SK-N-SH (cell line): Measurements from ENCODE around the gene LRRC2. TPM values are rescaled to one million over a fixed set of nuclear protein-coding genes. Genes with fewer than 3 reads are reported as not detected.

Source experiments
- CTCF ChIA-PET: fragments of 300-600, 350-600 bp; formaldehyde crosslinking; extraction: SDS; loops from one replicate; lab custom pipeline; 2021; lab: Yijun Ruan, JAX
- POLR2A ChIA-PET: fragments of 350-600 bp; sonication (Branson Sonifier 250); formaldehyde crosslinking; extraction: SDS; loops from one replicate; lab custom pipeline; 2020; ENCODE audit warnings: antibody characterized with exemption, inconsistent platforms; lab: Yijun Ruan, JAX
- DNase-seq: peaks from one replicate; pipeline ENCODE4 v3.0.0; 2012
- H2AFZ ChIP-seq: fragments of 200-600 bp; sonication (generic); 2 replicates; pipeline ENCODE4 v1.8.1; 2016; ENCODE audit warnings: antibody characterized with exemption, mild to moderate bottlenecking, low read depth
- H3F3A ChIP-seq: fragments of 200-600 bp; sonication (generic); replicated peaks from 2 replicates; pipeline ENCODE3; 2016; ENCODE audit warnings: antibody characterized with exemption, mild to moderate bottlenecking; ENCODE audit not compliant: insufficient read depth
- H3K27ac ChIP-seq, 2 experiments: fragments of 200-500 bp in 1 of 2; fragments of 200-600 bp in 1 of 2; sonication (Bioruptor generic) in 1 of 2; sonication (generic), shearing (Covaris generic) in 1 of 2; 2 replicates each; pipeline versions ENCODE4 v1.5.1 to v1.6.1; 2014 to 2016; ENCODE audit warnings: low read depth in 2 of 2, inconsistent platforms in 1 of 2, low read length in 1 of 2, mild to moderate bottlenecking in 1 of 2, mixed read lengths in 1 of 2
- H3K27me3 ChIP-seq: fragments of 200-600 bp; sonication (generic), shearing (Covaris generic); 2 replicates; pipeline ENCODE4 v1.6.1; 2016; ENCODE audit warnings: mixed run types; ENCODE audit not compliant: insufficient read depth
- H3K36me3 ChIP-seq, 2 experiments: fragments of 200-500 bp in 1 of 2; fragments of 200-600 bp in 1 of 2; sonication (Bioruptor generic) in 1 of 2; sonication (generic) in 1 of 2; replicated peaks in 1 of 2; 2 replicates each; pipeline versions ENCODE3 to v1.5.1; 2014 to 2016; ENCODE audit warnings: low read length in 1 of 2, mild to moderate bottlenecking in 1 of 2; ENCODE audit not compliant: insufficient read depth in 2 of 2, control insufficient read depth in 1 of 2
- H3K4me1 ChIP-seq, 2 experiments: fragments of 200-500 bp in 1 of 2; fragments of 200-600 bp in 1 of 2; sonication (Bioruptor generic) in 1 of 2; sonication (generic), shearing (Covaris generic) in 1 of 2; 2 replicates each; pipeline versions ENCODE4 v1.5.1 to v1.6.1; 2014 to 2016; ENCODE audit warnings: low read depth in 1 of 2, low read length in 1 of 2, mixed run types in 1 of 2; ENCODE audit not compliant: insufficient read depth in 2 of 2, control insufficient read depth in 1 of 2
- H3K4me2 ChIP-seq: fragments of 200-600 bp; sonication (generic), shearing (Covaris generic); 2 replicates; pipeline ENCODE4 v1.6.1; 2017; ENCODE audit warnings: mixed run types
- H3K4me3 ChIP-seq, 2 experiments: fragments of 200-500 bp in 1 of 2; fragments of 200-600 bp in 1 of 2; sonication (Bioruptor generic) in 1 of 2; sonication (generic), shearing (Covaris generic) in 1 of 2; 2 replicates each; pipeline versions ENCODE4 v1.5.1 to v1.8.1; 2014 to 2016; ENCODE audit warnings: low read depth in 2 of 2, inconsistent platforms in 1 of 2, low read length in 1 of 2, mild to moderate bottlenecking in 1 of 2, mixed read lengths in 1 of 2, moderate library complexity in 1 of 2
- H3K79me2 ChIP-seq: fragments of 200-600 bp; sonication (generic); 2 replicates; pipeline ENCODE4 v1.8.1; 2017; ENCODE audit warnings: mild to moderate bottlenecking; ENCODE audit not compliant: insufficient read depth
- H3K9ac ChIP-seq: fragments of 200-600 bp; sonication (generic); 2 replicates; pipeline ENCODE4 v1.6.1; 2017; ENCODE audit warnings: mixed run types
- H3K9me2 ChIP-seq: fragments of 200-600 bp; sonication (generic); 2 replicates; pipeline ENCODE4 v1.6.1; 2017; ENCODE audit warnings: mixed run types
- H3K9me3 ChIP-seq: fragments of 200-600 bp; sonication (generic); 2 replicates; pipeline ENCODE4 v1.6.1; 2017; ENCODE audit warnings: mixed run types, mild to moderate bottlenecking, moderate library complexity
- H4K20me1 ChIP-seq: fragments of 200-600 bp; sonication (generic); 2 replicates; pipeline ENCODE4 v1.6.1; 2017; ENCODE audit warnings: mild to moderate bottlenecking, mixed run types; ENCODE audit not compliant: insufficient read depth
- CHD2 ChIP-seq: fragments of 150-350 bp; IDR thresholded peaks from 2 replicates; pipeline ENCODE4 v1.6.1; 2018; ENCODE audit warnings: low read length; ENCODE audit not compliant: partially characterized antibody
- EP300 ChIP-seq, 2 experiments: IDR thresholded peaks; 2 replicates each; pipeline versions ENCODE4 v1.4.0 to v1.6.1; 2012; ENCODE audit warnings: borderline replicate concordance in 1 of 2, low read depth in 1 of 2, low read length in 1 of 2
- FOXJ3 ChIP-seq: sonication (generic); formaldehyde crosslinking; IDR thresholded peaks from 2 replicates; pipeline ENCODE4 v1.5.1; 2020; ENCODE audit warnings: mild to moderate bottlenecking, missing genetic modification reagents
- FOXM1 ChIP-seq: IDR thresholded peaks from 2 replicates; pipeline ENCODE4 v1.4.0; 2012; ENCODE audit warnings: low read depth, mild to moderate bottlenecking
- MXI1 ChIP-seq: IDR thresholded peaks from 2 replicates; pipeline ENCODE4 v1.6.1; 2012; ENCODE audit warnings: mild to moderate bottlenecking, low read depth, low read length, improper control_type of control experiment
- NFIC ChIP-seq: IDR thresholded peaks from 2 replicates; pipeline ENCODE4 v1.4.0; 2012; ENCODE audit warnings: borderline replicate concordance
- POLR2AphosphoS5 ChIP-seq: IDR thresholded peaks from 2 replicates; pipeline ENCODE4 v1.6.1; 2012; ENCODE audit warnings: low read depth, low read length
- REST ChIP-seq: IDR thresholded peaks from 2 replicates; pipeline ENCODE4 v1.6.1; 2012; ENCODE audit warnings: mild to moderate bottlenecking, low read depth, low read length, moderate library complexity
- SIN3A ChIP-seq: IDR thresholded peaks from 2 replicates; pipeline ENCODE4 v1.6.1; 2012; ENCODE audit warnings: low read depth, mild to moderate bottlenecking, low read length, moderate library complexity, borderline replicate concordance
- SMC3 ChIP-seq: IDR thresholded peaks from 2 replicates; pipeline ENCODE4 v1.6.1; 2012; ENCODE audit warnings: low read depth, low read length, improper control_type of control experiment
- USF1 ChIP-seq: IDR thresholded peaks from 2 replicates; pipeline ENCODE4 v1.4.0; 2012; ENCODE audit warnings: low read depth, borderline replicate concordance
- YY1 ChIP-seq: IDR thresholded peaks from 2 replicates; pipeline ENCODE4 v1.4.0; 2012; ENCODE audit warnings: low read depth, mild to moderate bottlenecking
- ZBTB33 ChIP-seq: IDR thresholded peaks from 2 replicates; pipeline ENCODE4 v1.4.0; 2012; ENCODE audit warnings: low read depth, borderline replicate concordance
- WGBS: methylation state at CpG from one replicate; pipeline ENCODE4 v1.1.6; 2017; ENCODE audit warnings: low lambda C conversion rate; 5-methylcytosine and 5-hydroxymethylcytosine counted together
- polyA plus RNA-seq, 3 experiments: library from polyadenylated mRNA; depleted of rRNA; stranded (reverse); fragments of >200 nt; gene quantifications; 2 replicates each; pipeline ENCODE4 v1.2.3, GENCODE V29; 2012

The LRRC2 gene
- polyA plus RNA-seq, 1 of the 3 experiments (the other 2 are of a cell fraction) = 0.13 TPM

DNA sequence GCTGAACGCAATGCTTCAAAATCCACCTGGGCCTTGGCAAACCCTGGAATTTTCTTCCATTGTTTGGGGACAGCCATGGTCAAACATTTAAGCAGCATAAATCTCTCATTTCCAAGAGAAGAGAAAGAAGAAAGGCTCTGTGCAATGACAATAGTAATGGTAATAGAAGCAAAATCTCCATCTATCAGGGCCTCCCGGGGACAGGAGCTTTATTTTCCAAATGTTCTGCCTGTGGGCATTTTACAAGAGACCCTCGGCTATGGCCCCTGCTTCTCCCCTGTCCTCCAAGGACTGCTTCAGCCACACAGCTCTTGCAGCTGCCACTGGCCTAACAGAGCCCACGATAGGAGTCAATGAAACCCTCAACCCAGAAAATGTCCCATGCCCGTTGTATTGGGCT is 33.5 kb upstream of the LRRC2 start (continued):
- TF ChIP-seq EP300 (IDR thresholded peaks at IDR 0.05; ENCODE audit: borderline replicate concordance in 1 of 2, low read depth in 1 of 2, low read length in 1 of 2) (no peak), MXI1 (no peak), ZBTB33 (no peak), REST (no peak), CHD2 (no peak), YY1 (no peak), FOXJ3 (CRISPR knock-in tag) (no peak), FOXM1 (no peak)

DNA sequence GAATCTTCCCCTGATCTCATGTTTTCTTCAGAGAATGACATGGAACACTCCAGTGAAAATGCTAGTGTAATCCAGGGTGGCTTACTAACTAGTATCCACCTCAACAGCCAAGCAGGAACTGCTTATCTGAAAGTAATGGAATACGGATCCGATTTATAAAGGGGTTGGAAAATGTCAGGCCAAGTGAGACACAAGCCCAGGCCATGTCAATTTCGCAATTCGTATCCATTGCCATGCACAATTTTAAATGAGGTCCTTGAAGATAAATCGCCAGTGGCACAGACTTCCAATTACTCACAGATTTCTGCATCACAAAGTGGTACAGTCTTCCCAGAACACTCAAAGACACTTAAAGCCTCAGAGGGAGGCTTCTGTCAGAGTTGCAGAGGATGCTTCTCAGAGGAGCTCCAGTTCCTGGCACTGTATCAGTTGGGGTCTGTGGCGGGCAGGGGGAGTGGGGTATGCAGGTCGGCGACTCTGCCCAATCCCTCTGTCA is 29.8 kb upstream of the LRRC2 start:
- Histone ChIP-seq H3K9me2 (no peaks in the 10 kb centered on the region), H3K9ac (no peak overlapping the region), H3K4me3 (no peak overlapping the region), H3K27ac (no peak overlapping the region), H3K36me3 (no peaks in the 10 kb centered on the region)
- DNase-seq = no peak
- CTCF ChIA-PET = interaction anchor here (2.3 kb wide), 1 partner anchor 10 kb away, joined by 7 read pairs; no protein-coding TSS in a partner anchor
- 61% methylated on average over 8 of the region's 8 CpGs for WGBS
- POLR2A ChIA-PET = no interaction called here
- TF ChIP-seq NFIC (no peak), ZBTB33 (no peak), YY1 (no peak), CHD2 (no peak), USF1 (no peak), SMC3 (no peak), SIN3A (no peak), POLR2AphosphoS5 (no peak)
- TF ChIP-seq, all 33 proteins: peak for 0
- Histone ChIP-seq H3F3A (no peaks in the 10 kb centered on the region), H4K20me1 (no peaks in the 10 kb centered on the region), H3K27me3 (no peaks in the 10 kb centered on the region), H3K4me1 (no peaks in the 10 kb centered on the region), H3K9me3 (no peaks in the 10 kb centered on the region), H2AFZ (no peak overlapping the region), H3K79me2 (no peaks in the 10 kb centered on the region), H3K4me2 (no peak overlapping the region)
